Measurements from ENCODE around the gene TMEM101.
"Not testable (repeated sequence)": the region's sequence is repeated elsewhere in the genome, so short reads cannot be mapped to it uniquely, and the experiment has no call there.

Gene TMEM101

DNA sequence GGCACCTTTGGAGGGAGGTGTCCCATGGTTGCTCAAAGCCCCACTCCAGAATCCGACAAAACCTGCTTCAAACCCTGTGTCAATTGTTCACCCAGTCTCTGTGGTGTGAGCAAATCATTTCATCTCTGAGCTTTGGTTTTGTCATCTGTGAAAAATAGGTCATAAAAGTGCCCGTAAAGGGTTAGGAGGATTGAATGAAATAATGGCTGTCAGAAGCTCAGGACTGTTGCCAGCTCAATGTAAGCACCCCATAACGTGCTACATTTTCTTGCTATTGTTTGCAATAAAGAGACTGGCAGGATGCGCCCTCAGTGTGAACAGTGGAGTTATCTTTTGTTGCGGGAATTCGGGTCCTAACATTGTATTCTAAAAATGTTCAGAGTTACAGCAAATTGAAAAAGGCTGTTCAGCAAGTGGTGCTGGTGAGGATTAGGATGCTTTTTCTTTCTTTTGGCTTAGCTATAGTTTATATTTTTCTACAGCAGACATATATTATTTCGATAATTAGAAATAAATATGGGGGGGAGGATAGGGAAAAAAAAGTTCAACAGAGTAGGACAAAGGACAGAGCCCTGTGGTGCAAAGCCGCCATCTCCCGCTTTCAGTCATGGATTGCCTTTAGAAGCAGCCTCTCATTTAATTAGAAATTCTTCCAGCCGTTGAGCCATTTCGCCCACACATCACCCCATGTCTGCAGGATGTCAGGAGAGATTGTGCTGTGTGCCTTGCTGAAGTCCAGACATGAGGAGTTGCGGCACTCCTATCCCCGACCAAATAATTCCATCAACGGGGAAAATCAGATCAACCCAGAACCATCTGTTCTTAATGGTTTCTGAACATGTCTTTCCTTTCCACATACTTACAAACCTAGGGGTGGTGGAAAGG is 40.1 kb downstream of the TMEM101 start:
- DNase-seq (ENCODE audit: low read depth): no peak

DNA sequence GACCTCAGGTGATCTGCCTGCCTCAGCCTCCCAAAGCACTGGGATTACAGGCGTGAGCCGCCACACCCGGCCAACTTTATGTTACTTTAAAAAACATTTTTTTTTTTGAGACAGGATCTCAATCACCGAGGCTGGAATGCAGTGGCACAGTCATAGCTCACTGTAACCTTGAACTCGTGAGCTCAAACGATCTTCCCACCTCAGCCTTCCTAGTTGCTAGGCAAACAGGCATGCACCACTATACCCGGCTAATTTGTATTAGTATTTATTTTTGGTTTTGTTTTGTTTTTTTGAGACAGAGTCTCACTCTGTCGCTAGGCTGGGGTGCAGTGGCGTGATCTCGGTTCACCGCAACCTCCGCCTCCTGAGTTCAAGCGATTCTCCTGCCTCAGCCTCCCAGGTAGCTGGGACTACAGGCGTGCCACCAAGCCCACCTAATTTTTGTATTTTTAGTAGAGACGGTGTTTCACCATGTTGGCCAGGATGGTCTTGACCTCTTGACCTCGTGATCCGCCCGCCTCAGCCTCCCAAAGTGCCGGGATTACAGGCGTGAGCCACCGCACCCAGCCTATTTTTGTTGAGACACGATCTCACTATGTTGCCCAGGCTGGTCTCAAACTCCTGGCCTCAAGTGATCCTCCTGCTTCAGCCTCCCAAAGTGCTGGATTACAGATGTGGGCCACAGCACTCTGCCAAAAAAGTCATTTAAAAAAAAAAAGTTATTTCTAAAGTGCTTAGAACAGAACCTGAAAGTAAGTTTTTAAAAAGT is 42.1 kb downstream of the TMEM101 start:
- DNase-seq (ENCODE audit: low read depth): not testable (repeated sequence)

GRCh38 chr17:43971436-43971835 is 43.3 kb downstream of the TMEM101 start:
- not testable (repeated sequence) for DNase-seq (ENCODE audit: low read depth)

GRCh38 chr17:43970366-43970765 is 44.4 kb downstream of the TMEM101 start:
- no peak for DNase-seq (ENCODE audit: low read depth)

- DNase-seq (ENCODE audit: low read depth): no peak
Measured at GRCh38 chr17:43967251-43967875, 47.4 kb downstream of the TMEM101 start.

DNA sequence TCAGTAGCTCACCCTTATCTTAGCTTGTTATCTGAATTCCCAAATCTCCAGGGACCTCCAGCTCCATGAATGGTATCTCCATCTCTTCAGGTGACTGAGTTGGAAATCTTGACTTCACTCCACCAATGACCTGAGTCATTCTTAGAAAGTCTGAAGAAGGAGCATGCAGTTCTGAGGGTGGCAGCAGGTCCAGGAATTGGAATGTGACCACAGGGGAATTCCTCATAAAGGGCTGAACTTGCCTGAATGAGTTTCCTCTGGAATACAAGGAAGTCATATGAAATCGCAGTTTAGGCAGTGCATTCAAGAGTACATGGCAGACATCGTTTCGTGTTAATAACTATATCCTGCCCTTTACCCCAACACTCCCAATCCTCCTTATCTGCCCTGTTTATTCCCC is 48.5 kb downstream of the TMEM101 start:
- DNase-seq (ENCODE audit: low read depth): no peak

DNA sequence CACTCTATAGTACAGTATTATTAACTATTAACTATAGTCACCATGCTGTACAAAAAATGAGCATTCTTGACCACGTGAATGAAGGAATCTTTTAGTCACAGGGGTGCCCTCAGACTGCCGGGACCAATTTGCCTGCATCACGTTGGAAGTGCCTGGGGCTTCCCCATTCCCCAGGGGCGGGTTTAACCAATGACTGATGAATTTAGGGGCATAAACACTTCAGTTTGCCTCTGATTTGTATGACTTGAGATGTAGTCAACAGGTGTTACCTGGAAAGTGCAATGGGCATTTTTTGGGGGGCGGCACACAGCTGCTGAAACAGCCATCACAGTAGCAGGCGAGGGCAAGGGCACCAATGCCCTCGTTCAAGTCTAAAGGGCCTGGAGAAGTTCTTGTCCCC is 52.3 kb downstream of the TMEM101 start:
- no peak for DNase-seq (ENCODE audit: low read depth)

GRCh38 chr17:43961954-43962353 is 52.8 kb downstream of the TMEM101 start:
- no peak for DNase-seq (ENCODE audit: low read depth)

GRCh38 chr17:43961292-43961691 is 53.5 kb downstream of the TMEM101 start:
- not testable (repeated sequence) for DNase-seq (ENCODE audit: low read depth)

All from iris pigment epithelial cell (primary cell).